ENCODE measurements around the gene WNT7B. TPM values are rescaled to one million over a fixed set of nuclear protein-coding genes. Genes with fewer than 3 reads are reported as not detected.

Gene WNT7B
- total RNA-seq, 6 donors from 2014 or later = 5.2 to 15.6 (median 8.8) TPM

GRCh38 chr22:45959719-45960476 lies 17.1 kb downstream of the WNT7B start:
- Histone ChIP-seq H3K9me3 (no peaks in the 10 kb centered on the region), H3K36me3 (no peaks in the 10 kb centered on the region), H3K27ac (no peak overlapping the region), H3K4me1 (no peaks in the 10 kb centered on the region), H3K4me3 (no peak overlapping the region), H3K27me3 (no peaks in the 10 kb centered on the region)
- ATAC-seq (ENCODE audit: low FRiP score in 2 of 2) (no peak), DNase-seq (peak in 1 of 2 donors; percentile 72)
- no peak for TF ChIP-seq POLR2A (IDR thresholded peaks at IDR 0.05)
- no peak for TF ChIP-seq POLR2AphosphoS5 (IDR thresholded peaks at IDR 0.05)
- TF ChIP-seq EP300 (IDR thresholded peaks at IDR 0.05) = no peak
- TF ChIP-seq, protein P1, sequence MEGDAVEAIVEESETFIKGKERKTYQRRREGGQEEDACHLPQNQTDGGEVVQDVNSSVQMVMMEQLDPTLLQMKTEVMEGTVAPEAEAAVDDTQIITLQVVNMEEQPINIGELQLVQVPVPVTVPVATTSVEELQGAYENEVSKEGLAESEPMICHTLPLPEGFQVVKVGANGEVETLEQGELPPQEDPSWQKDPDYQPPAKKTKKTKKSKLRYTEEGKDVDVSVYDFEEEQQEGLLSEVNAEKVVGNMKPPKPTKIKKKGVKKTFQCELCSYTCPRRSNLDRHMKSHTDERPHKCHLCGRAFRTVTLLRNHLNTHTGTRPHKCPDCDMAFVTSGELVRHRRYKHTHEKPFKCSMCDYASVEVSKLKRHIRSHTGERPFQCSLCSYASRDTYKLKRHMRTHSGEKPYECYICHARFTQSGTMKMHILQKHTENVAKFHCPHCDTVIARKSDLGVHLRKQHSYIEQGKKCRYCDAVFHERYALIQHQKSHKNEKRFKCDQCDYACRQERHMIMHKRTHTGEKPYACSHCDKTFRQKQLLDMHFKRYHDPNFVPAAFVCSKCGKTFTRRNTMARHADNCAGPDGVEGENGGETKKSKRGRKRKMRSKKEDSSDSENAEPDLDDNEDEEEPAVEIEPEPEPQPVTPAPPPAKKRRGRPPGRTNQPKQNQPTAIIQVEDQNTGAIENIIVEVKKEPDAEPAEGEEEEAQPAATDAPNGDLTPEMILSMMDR (IDR thresholded peaks at IDR 0.05) = no peak
- WGBS, 2 donors = 73 to 87% methylated on average over 5 to 18 of the region's 18 CpGs

GRCh38 chr22:45958971-45959370 lies 18.0 kb downstream of the WNT7B start:
- Histone ChIP-seq H3K27ac (no peak overlapping the region), H3K4me3 (no peak overlapping the region), H3K27me3 (no peaks in the 10 kb centered on the region), H3K36me3 (no peaks in the 10 kb centered on the region), H3K4me1 (no peaks in the 10 kb centered on the region), H3K9me3 (no peaks in the 10 kb centered on the region)
- WGBS, 2 donors = 65 to 76% methylated on average over 7 to 14 of the region's 16 CpGs
- DNase-seq (peak in 1 of 2 donors; percentile 56), ATAC-seq (ENCODE audit: low FRiP score in 2 of 2) (no peak)
- TF ChIP-seq POLR2AphosphoS5 (IDR thresholded peaks at IDR 0.05) (no peak), POLR2A (IDR thresholded peaks at IDR 0.05) (no peak), EP300 (IDR thresholded peaks at IDR 0.05) (no peak)
- TF ChIP-seq, protein P1 (IDR thresholded peaks at IDR 0.05) = no peak

DNA sequence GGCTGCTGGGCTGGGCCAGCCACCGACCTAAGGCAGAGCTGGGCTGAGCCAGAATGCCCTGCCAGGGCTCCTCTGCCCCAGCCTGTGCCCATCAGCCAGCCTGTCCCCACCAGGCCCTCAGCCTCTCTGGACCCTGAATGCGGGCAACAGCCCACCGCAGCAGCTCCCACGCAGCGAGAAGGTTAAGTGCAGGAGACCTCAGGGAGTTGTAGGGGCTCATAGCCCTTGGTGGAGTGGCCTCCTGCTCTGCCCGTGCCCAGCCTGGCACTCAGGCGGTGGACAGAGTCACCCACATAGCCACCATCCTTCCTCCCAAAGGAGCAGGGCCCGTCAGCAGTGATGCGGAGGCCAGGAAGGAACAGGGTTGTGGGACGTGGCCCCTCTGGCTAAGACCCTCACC lies 19.1 kb downstream of the WNT7B start:
- Histone ChIP-seq H3K4me1 (no peaks in the 10 kb centered on the region), H3K27me3 (no peaks in the 10 kb centered on the region), H3K9me3 (no peaks in the 10 kb centered on the region), H3K36me3 (no peaks in the 10 kb centered on the region), H3K27ac (no peak overlapping the region), H3K4me3 (no peak overlapping the region)
- no peak for TF ChIP-seq POLR2A (IDR thresholded peaks at IDR 0.05)
- TF ChIP-seq, protein P1 (IDR thresholded peaks at IDR 0.05) = no peak
- no peak for TF ChIP-seq POLR2AphosphoS5 (IDR thresholded peaks at IDR 0.05)
- TF ChIP-seq EP300 (IDR thresholded peaks at IDR 0.05) = no peak
- no peak for ATAC-seq (ENCODE audit: low FRiP score in 2 of 2)
- DNase-seq = peak in 1 of 2 donors; percentile 73
- 75 to 90% methylated on average over 1 to 10 of the region's 10 CpGs for WGBS, 2 donors

DNA sequence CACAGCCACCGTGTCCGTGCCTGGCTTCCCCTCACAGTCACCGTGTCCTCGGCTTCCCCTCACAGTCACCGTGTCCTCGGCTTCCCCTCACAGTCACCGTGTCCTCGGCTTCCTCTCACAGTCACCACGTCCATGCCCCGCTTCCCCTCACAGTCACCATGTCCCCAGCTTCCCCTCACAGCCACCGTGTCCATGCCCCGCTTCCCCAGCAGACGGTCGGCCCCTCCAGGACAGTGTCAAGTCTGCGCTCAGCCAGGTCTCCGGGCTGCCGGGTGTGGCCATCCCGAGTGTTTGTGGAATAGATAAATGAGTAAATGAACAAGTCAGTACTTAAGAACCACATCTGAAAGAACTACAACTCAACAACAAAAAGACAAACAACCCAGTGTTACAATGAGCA lies 23.8 kb downstream of the WNT7B start:
- H3K4me3 ChIP-seq = no peak overlapping the region
- WGBS, 2 donors = 58 to 63% methylated on average over 15 to 18 of the region's 18 CpGs
- ATAC-seq (ENCODE audit: low FRiP score in 2 of 2) (no peak), DNase-seq (peak in 1 of 2 donors; percentile 71)
- H3K36me3 ChIP-seq = no peaks in the 10 kb centered on the region
- TF ChIP-seq EP300 (IDR thresholded peaks at IDR 0.05) = no peak
- no peak for TF ChIP-seq POLR2A (IDR thresholded peaks at IDR 0.05)
- TF ChIP-seq, protein P1 (IDR thresholded peaks at IDR 0.05) = no peak
- no peak for TF ChIP-seq POLR2AphosphoS5 (IDR thresholded peaks at IDR 0.05)
- no peaks in the 10 kb centered on the region for H3K9me3 ChIP-seq
- H3K4me1 ChIP-seq = no peaks in the 10 kb centered on the region
- no peak overlapping the region for H3K27ac ChIP-seq
- H3K27me3 ChIP-seq = no peaks in the 10 kb centered on the region

DNA sequence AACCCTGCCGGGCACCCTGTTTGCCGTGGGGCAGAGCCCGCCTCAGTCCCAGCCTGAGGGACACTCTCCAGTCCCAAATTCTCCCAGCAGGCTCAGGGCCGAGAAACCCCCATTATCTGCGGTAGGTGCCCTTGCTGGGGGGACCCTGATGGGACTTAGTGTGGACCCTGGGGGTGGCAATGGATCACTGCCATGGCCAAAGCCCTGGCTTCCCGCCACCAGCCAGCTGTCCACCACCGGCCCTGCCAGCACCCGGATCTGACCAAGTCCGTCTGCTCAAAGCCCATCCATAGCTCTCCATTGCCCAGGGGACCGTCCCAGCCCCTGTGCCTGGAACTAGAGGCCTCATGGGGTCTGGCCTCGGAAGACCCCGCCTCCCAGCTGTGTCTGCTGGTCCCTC lies 24.4 kb downstream of the WNT7B start:
- no peaks in the 10 kb centered on the region for H3K9me3 ChIP-seq
- TF ChIP-seq, protein P1 (IDR thresholded peaks at IDR 0.05) = no peak
- TF ChIP-seq POLR2AphosphoS5 (IDR thresholded peaks at IDR 0.05) = no peak
- no peak for TF ChIP-seq POLR2A (IDR thresholded peaks at IDR 0.05)
- TF ChIP-seq EP300 (IDR thresholded peaks at IDR 0.05) = no peak
- no peak for ATAC-seq (ENCODE audit: low FRiP score in 2 of 2)
- DNase-seq = peak in 1 of 2 donors; percentile 59
- no peaks in the 10 kb centered on the region for H3K36me3 ChIP-seq
- no peaks in the 10 kb centered on the region for H3K4me1 ChIP-seq
- 69 to 79% methylated on average over 7 to 12 of the region's 12 CpGs for WGBS, 2 donors
- H3K27ac ChIP-seq = no peak overlapping the region
- H3K4me3 ChIP-seq = no peak overlapping the region
- no peaks in the 10 kb centered on the region for H3K27me3 ChIP-seq
